Spinal cord (tissue), 10 donors: ENCODE measurements around the gene HOXA6. TPM values are rescaled to one million over a fixed set of nuclear protein-coding genes. Genes with fewer than 3 reads are reported as not detected.
A peak's percentile ranks its signal among the peaks of the same experiment; 100 is the strongest.

ENCODE experiments used
- DNase-seq, 6 donors: peaks; one replicate each; pipeline versions ENCODE4 v3.0.0 to v3.0.0-alpha.2; 2013 to 2015; ENCODE audit warnings: low spot score in 6 of 6, low read depth in 4 of 6
- H3K27ac ChIP-seq: one replicate; pipeline ENCODE4 v1.5.1; 2013; ENCODE audit warnings: low read depth, low read length, control low read depth
- H3K27me3 ChIP-seq: one replicate; pipeline ENCODE4 v1.6.1; 2013; ENCODE audit warnings: low read length; ENCODE audit not compliant: control insufficient read depth, insufficient read depth
- H3K36me3 ChIP-seq: one replicate; pipeline ENCODE4 v1.6.1; 2013; ENCODE audit warnings: low read length; ENCODE audit not compliant: control insufficient read depth, insufficient read depth
- H3K4me1 ChIP-seq: one replicate; pipeline ENCODE4 v1.6.1; 2013; ENCODE audit warnings: low read length; ENCODE audit not compliant: control insufficient read depth, insufficient read depth
- H3K4me3 ChIP-seq: one replicate; pipeline ENCODE4 v1.5.1; 2013; ENCODE audit warnings: low read depth, low read length, control low read depth
- H3K9me3 ChIP-seq: one replicate; pipeline ENCODE4 v1.6.1; 2013; ENCODE audit warnings: low read length; ENCODE audit not compliant: control insufficient read depth, insufficient read depth
- WGBS: methylation state at CpG from one replicate; pipeline ENCODE4 v1.1.5; 2013; ENCODE audit warnings: missing lambda C conversion rate; ENCODE audit not compliant: insufficient coverage; 5-methylcytosine and 5-hydroxymethylcytosine counted together
- polyA plus RNA-seq, 2 donors: library from polyadenylated mRNA; unstranded; fragments of 120-200 nt; gene quantifications; one replicate each; pipeline ENCODE4 v1.2.1, GENCODE V29; 2013; ENCODE audit not compliant: insufficient read length in 2 of 2
- total RNA-seq, 2 donors: library from RNA; depleted of rRNA in 1 of 2; stranded (reverse); fragments of 120-200 nt in 1 of 2; fragments of >200 nt in 1 of 2; gene quantifications; one replicate each; pipeline versions ENCODE4 v1.2.3 to v1.2.4, GENCODE V29; 2013 to 2014
- donor health status: healthy.

HOXA6 gene
- total and polyA plus RNA-seq, 4 donors = 12.5 to 58.3 (median 33.9) TPM

GRCh38 chr7:27156916-27157701, 9.5 kb upstream of the HOXA6 start:
- Histone ChIP-seq H3K9me3 (no peaks in the 10 kb centered on the region), H3K36me3 (peaks cover 17% of the 10 kb centered on the region), H3K4me1 (peaks cover 80% of the 10 kb centered on the region), H3K27me3 (peaks cover 11% of the 10 kb centered on the region), H3K4me3 (peak overlapping the region; percentile 74), H3K27ac (peak overlapping the region; percentile 99)
- peak in 1 of 6 donors; percentile 78 for DNase-seq
- WGBS = 11% methylated on average over 17 of the region's 30 CpGs

- DNase-seq = peak in 4 of 6 donors; percentile 81 to 97 (median 91)
- peaks cover 11% of the 10 kb centered on the region for H3K27me3 ChIP-seq
- H3K9me3 ChIP-seq = no peaks in the 10 kb centered on the region
- peak within 1 kb of the TSS; percentile 99 for H3K27ac ChIP-seq
- H3K4me3 ChIP-seq = peak within 1 kb of the TSS; percentile 74
- H3K4me1 ChIP-seq = peaks cover 80% of the 10 kb centered on the region
- 0% methylated on average over 27 of the region's 33 CpGs for WGBS
- peaks cover 12% of the 10 kb centered on the region for H3K36me3 ChIP-seq
These were observed 8.9 kb upstream of the HOXA6 start, which contains the start of gene HOXA7 for GRCh38 chr7:27156508-27156898. HOXA7 (minus strand) TSS chr7:27156675; CDS start chr7:27156545, 130 bp downstream.

GRCh38 chr7:27155816-27156507, 8.4 kb upstream of the HOXA6 start:
- Histone ChIP-seq H3K27me3 (peaks cover 11% of the 10 kb centered on the region), H3K4me1 (peaks cover 82% of the 10 kb centered on the region), H3K36me3 (peaks cover 12% of the 10 kb centered on the region), H3K27ac (peak overlapping the region; percentile 99), H3K4me3 (peak overlapping the region; percentile 74), H3K9me3 (no peaks in the 10 kb centered on the region)
- WGBS = under 1% methylated on average over 60 of the region's 63 CpGs
- peak in 1 of 6 donors; percentile 78 for DNase-seq

GRCh38 chr7:27154901-27155815, 7.6 kb upstream of the HOXA6 start:
- Histone ChIP-seq H3K4me3 (peak overlapping the region; percentile 74), H3K36me3 (peaks cover 12% of the 10 kb centered on the region), H3K4me1 (peaks cover 80% of the 10 kb centered on the region), H3K9me3 (no peaks in the 10 kb centered on the region), H3K27ac (peak overlapping the region; percentile 99), H3K27me3 (peaks cover 11% of the 10 kb centered on the region)
- peak in 1 of 6 donors; percentile 70 for DNase-seq
- 11% methylated on average over 39 of the region's 48 CpGs for WGBS

GRCh38 chr7:27154369-27154768, 6.8 kb upstream of the HOXA6 start:
- H3K4me1 ChIP-seq = peaks cover 76% of the 10 kb centered on the region
- peaks cover 12% of the 10 kb centered on the region for H3K36me3 ChIP-seq
- WGBS = 40% methylated on average over 8 of the region's 10 CpGs
- no peak for DNase-seq
- peak overlapping the region; percentile 74 for H3K4me3 ChIP-seq
- peak overlapping the region; percentile 99 for H3K27ac ChIP-seq
- peaks cover 8% of the 10 kb centered on the region for H3K27me3 ChIP-seq
- no peaks in the 10 kb centered on the region for H3K9me3 ChIP-seq

GRCh38 chr7:27153526-27153925, 6.0 kb upstream of the HOXA6 start:
- Histone ChIP-seq H3K27ac (peak overlapping the region; percentile 99), H3K36me3 (peaks cover 14% of the 10 kb centered on the region)

GRCh38 chr7:27152816-27153442, 5.4 kb upstream of the HOXA6 start:
- H3K27ac ChIP-seq = peak overlapping the region; percentile 99
- peaks cover 76% of the 10 kb centered on the region for H3K4me1 ChIP-seq
- H3K9me3 ChIP-seq = no peaks in the 10 kb centered on the region
- 20% methylated on average over 14 of the region's 22 CpGs for WGBS
- H3K36me3 ChIP-seq = peaks cover 14% of the 10 kb centered on the region
- peak overlapping the region; percentile 91 for H3K4me3 ChIP-seq
- peak in 1 of 6 donors; percentile 64 for DNase-seq
- no peaks in the 10 kb centered on the region for H3K27me3 ChIP-seq

More at GRCh38 chr7:27153526-27153925, 6.0 kb upstream of the HOXA6 start:
- peak overlapping the region; percentile 91 for H3K4me3 ChIP-seq
- H3K27me3 ChIP-seq = peaks cover 5% of the 10 kb centered on the region
- WGBS = 43% methylated on average over 3 of the region's 3 CpGs
- no peaks in the 10 kb centered on the region for H3K9me3 ChIP-seq
- H3K4me1 ChIP-seq = peaks cover 76% of the 10 kb centered on the region
- no peak for DNase-seq

- H3K27me3 ChIP-seq = peaks cover 4% of the 10 kb centered on the region
- peaks cover 18% of the 10 kb centered on the region for H3K36me3 ChIP-seq
- H3K9me3 ChIP-seq = no peaks in the 10 kb centered on the region
- peak within 1 kb of the TSS; percentile 99 for H3K27ac ChIP-seq
- H3K4me3 ChIP-seq = peak within 1 kb of the TSS; percentile 91
- DNase-seq = peak in 2 of 6 donors; percentile 81 to 96
- peaks cover 74% of the 10 kb centered on the region for H3K4me1 ChIP-seq
- 7% methylated on average over 48 of the region's 53 CpGs for WGBS
These were observed 4.6 kb upstream of the HOXA6 start, which contains the start of gene HOXA3 for GRCh38 chr7:27151931-27152815. HOXA3 (minus strand) TSS chr7:27152583; CDS start chr7:27110640, 41,943 bp downstream.
